HepG2 (cell line): ENCODE data around the gene ITM2B. TPM values are rescaled to one million over a fixed set of nuclear protein-coding genes. Genes with fewer than 3 reads are reported as not detected.

Experiments used
- ARID5B ChIP-seq: IDR thresholded peaks from 2 replicates; pipeline ENCODE4 v1.4.0; 2020; ENCODE audit warnings: mild to moderate bottlenecking, missing genetic modification reagents
- CBX2 ChIP-seq, 2 experiments: fragments of 200-600 bp in 1 of 2; sonication (generic); formaldehyde crosslinking in 1 of 2; IDR thresholded peaks; 2 replicates each; pipeline versions ENCODE4 v1.7.0 to v1.8.1; 2018 to 2022; ENCODE audit warnings: low read depth in 2 of 2, low read length in 1 of 2, mild to moderate bottlenecking in 1 of 2, missing genetic modification reagents in 1 of 2
- DNMT1 ChIP-seq: sonication (generic); formaldehyde crosslinking; IDR thresholded peaks from 2 replicates; pipeline ENCODE4 v1.5.1; 2020; ENCODE audit warnings: mild to moderate bottlenecking, missing genetic modification reagents
- DRAP1 ChIP-seq: IDR thresholded peaks from 2 replicates; pipeline ENCODE4 v1.6.1; 2016; ENCODE audit warnings: missing genetic modification reagents, missing compliant biosample characterization
- IRF1 ChIP-seq: sonication (generic); formaldehyde crosslinking; IDR thresholded peaks from 2 replicates; pipeline ENCODE4 v1.4.0; 2020; ENCODE audit warnings: low read depth, mild to moderate bottlenecking, missing genetic modification reagents
- JUNB ChIP-seq: sonication (generic); formaldehyde crosslinking; IDR thresholded peaks from 2 replicates; pipeline ENCODE4 v1.8.0; 2022; ENCODE audit warnings: missing genetic modification reagents, mild to moderate bottlenecking, borderline replicate concordance
- LCORL ChIP-seq, 2 experiments: fragments of 450-650 bp in 1 of 2; sonication (generic) in 1 of 2; formaldehyde crosslinking in 1 of 2; IDR thresholded peaks; 2 replicates each; pipeline versions ENCODE4 v1.5.0 to v1.6.1; 2017 to 2020; ENCODE audit warnings: antibody characterized with exemption in 1 of 2, missing genetic modification reagents in 1 of 2
- MAFF ChIP-seq: IDR thresholded peaks from 2 replicates; pipeline ENCODE4 v1.6.1; 2011; ENCODE audit warnings: low read depth, low read length, improper control_type of control experiment
- MED8 ChIP-seq: sonication (generic); formaldehyde crosslinking; IDR thresholded peaks from 2 replicates; pipeline ENCODE4 v1.8.1; 2023; ENCODE audit warnings: mild to moderate bottlenecking, missing genetic modification reagents; ENCODE audit not compliant: insufficient replicate concordance
- MXD4 ChIP-seq: IDR thresholded peaks from 2 replicates; pipeline ENCODE4 v1.6.1; 2016; ENCODE audit warnings: mild to moderate bottlenecking, missing biosample characterization, missing genetic modification reagents
- NCOA2 ChIP-seq: sonication (generic); formaldehyde crosslinking; IDR thresholded peaks from 2 replicates; pipeline ENCODE4 v1.8.0; 2022; ENCODE audit warnings: inconsistent platforms
- NFIB ChIP-seq: sonication (generic); formaldehyde crosslinking; IDR thresholded peaks from 2 replicates; pipeline ENCODE4 v1.9.0; 2021; ENCODE audit warnings: missing genetic modification reagents, mild to moderate bottlenecking, borderline replicate concordance
- NFYB ChIP-seq: sonication (generic); formaldehyde crosslinking; IDR thresholded peaks from 2 replicates; pipeline ENCODE4 v1.4.0; 2020; ENCODE audit warnings: missing genetic modification reagents
- ONECUT2 ChIP-seq: sonication (generic); formaldehyde crosslinking; IDR thresholded peaks from 2 replicates; pipeline ENCODE4 v1.4.0; 2020; ENCODE audit warnings: missing genetic modification reagents
- PITX1 ChIP-seq: sonication (generic); formaldehyde crosslinking; IDR thresholded peaks from 2 replicates; pipeline ENCODE4 v1.5.1; 2020; ENCODE audit warnings: mild to moderate bottlenecking, missing genetic modification reagents
- POLR2AphosphoS2 ChIP-seq: IDR thresholded peaks from 2 replicates; pipeline ENCODE4 v1.6.1; 2011; ENCODE audit warnings: low read depth, low read length, improper control_type of control experiment
- RAD21 ChIP-seq: fragments of 450-650 bp; formaldehyde crosslinking; IDR thresholded peaks from 2 replicates; pipeline ENCODE4 v1.5.0; 2020; ENCODE audit warnings: mild to moderate bottlenecking
- ZKSCAN8 ChIP-seq: IDR thresholded peaks from 2 replicates; pipeline ENCODE4 v1.6.1; 2016; ENCODE audit warnings: borderline replicate concordance, missing genetic modification reagents, missing compliant biosample characterization
- ZNF275 ChIP-seq: sonication (generic); formaldehyde crosslinking; IDR thresholded peaks from 2 replicates; pipeline ENCODE4 v1.8.0; 2022; ENCODE audit warnings: missing genetic modification reagents, mild to moderate bottlenecking, inconsistent platforms, borderline replicate concordance
- ZNF549 ChIP-seq: sonication (generic); formaldehyde crosslinking; IDR thresholded peaks from 2 replicates; pipeline ENCODE4 v1.5.0; 2020; ENCODE audit warnings: missing genetic modification reagents
- ZNF75D ChIP-seq: sonication (generic); formaldehyde crosslinking; IDR thresholded peaks from 2 replicates; pipeline ENCODE4 v1.8.1; 2023; ENCODE audit warnings: missing genetic modification reagents, mild to moderate bottlenecking, borderline replicate concordance
- ZNF784 ChIP-seq: sonication (generic); formaldehyde crosslinking; IDR thresholded peaks from 2 replicates; pipeline ENCODE4 v1.5.1; 2020; ENCODE audit warnings: missing genetic modification reagents, mild to moderate bottlenecking, borderline replicate concordance
- ZNF792 ChIP-seq: IDR thresholded peaks from 2 replicates; pipeline ENCODE4 v1.6.1; 2016
- ZNF883 ChIP-seq: sonication (generic); formaldehyde crosslinking; IDR thresholded peaks from 2 replicates; pipeline ENCODE4 v1.5.1; 2020; ENCODE audit warnings: mild to moderate bottlenecking, missing genetic modification reagents; ENCODE audit errors: not compliant biosample characterization
- polyA plus RNA-seq, 8 experiments: library from polyadenylated mRNA; depleted of rRNA in 3 of 8; stranded (reverse) in 7 of 8; unstranded in 1 of 8; fragments of >200 nt; fragmentation: Illumina TruSeq in 4 of 8; extraction: Trizol in 4 of 8; gene quantifications; 2 replicates each; pipeline versions ENCODE4 v1.2.1 to v1.2.3, GENCODE V29; 2011 to 2016; ENCODE audit warnings: low read depth in 4 of 8, missing spikeins in 1 of 8, mixed read lengths in 1 of 8; ENCODE audit not compliant: insufficient read depth in 1 of 8
- total RNA-seq, 5 experiments: library from RNA; depleted of rRNA; stranded (reverse); fragments of >200 nt; fragmentation: Illumina TruSeq; extraction: Trizol; gene quantifications; 2 replicates each; pipeline ENCODE4 v1.2.3, GENCODE V29; 2016; ENCODE audit warnings: low read depth in 1 of 5

The ITM2B gene
- total and polyA plus RNA-seq, 2 of the 13 experiments (the other 11 are each of a cell fraction or from before 2014, with no cell fraction given) = 158 to 373 TPM

- no peak for TF ChIP-seq NFYB (CRISPR knock-in tag)
- TF ChIP-seq LCORL (IDR thresholded peaks at IDR 0.05) = no peak
- TF ChIP-seq LCORL (CRISPR knock-in tag; IDR thresholded peaks at IDR 0.05) = no peak
- no peak for TF ChIP-seq DRAP1
- no peak for TF ChIP-seq MED8
- no peak for TF ChIP-seq ZNF549 (CRISPR knock-in tag)
- 0 out of 2 replicates have a peak, but pooled peaks have one; percentile 48 for TF ChIP-seq PITX1 (CRISPR knock-in tag)
- no peak for TF ChIP-seq ONECUT2 (CRISPR knock-in tag)
- 0 out of 2 replicates have a peak, but pooled peaks have one; percentile 32 for TF ChIP-seq MAFF
- no peak for TF ChIP-seq ZNF275
- no peak for TF ChIP-seq RAD21 (CRISPR knock-in tag)
- TF ChIP-seq ARID5B (CRISPR knock-in tag) = peak; percentile 79
- no peak for TF ChIP-seq ZKSCAN8 (CRISPR knock-in tag)
- TF ChIP-seq MXD4 (CRISPR knock-in tag) = no peak
- no peak for TF ChIP-seq JUNB (CRISPR knock-in tag)
- TF ChIP-seq ZNF792 (CRISPR knock-in tag) = no peak
- TF ChIP-seq IRF1 = no peak
- peak; percentile 87 for TF ChIP-seq NCOA2 (CRISPR knock-in tag)
- TF ChIP-seq ZNF784 (CRISPR knock-in tag) = no peak
- no peak for TF ChIP-seq CBX2 (IDR thresholded peaks at IDR 0.05; ENCODE audit: low read depth, low read length)
- no peak for TF ChIP-seq CBX2 (CRISPR knock-in tag; IDR thresholded peaks at IDR 0.05; ENCODE audit: low read depth)
- no peak for TF ChIP-seq ZNF75D (CRISPR knock-in tag)
- TF ChIP-seq DNMT1 (CRISPR knock-in tag) = no peak
- no peak for TF ChIP-seq POLR2AphosphoS2
- no peak for TF ChIP-seq NFIB (CRISPR knock-in tag)
- no peak for TF ChIP-seq ZNF883 (CRISPR knock-in tag)
These were observed 20.8 kb downstream of the ITM2B start (continued) for GRCh38 chr13:48253849-48254248.
